B cell (primary cell): Measurements from ENCODE around the gene YTHDC2.

ENCODE experiments used
- CTCF ChIP-seq: fragments of 200-600 bp; IDR thresholded peaks from one replicate; pipeline ENCODE4 v1.8.0; 2022; ENCODE audit warnings: antibody characterized with exemption, mild to moderate bottlenecking
- EZH2 ChIP-seq: IDR thresholded peaks from 2 replicates; pipeline ENCODE4 v1.6.1; 2012; ENCODE audit warnings: borderline replicate concordance, low read depth, mild to moderate bottlenecking, moderate library complexity, low read length; ENCODE audit not compliant: insufficient read depth, poor library complexity, severe bottlenecking

GRCh38 chr5:113526421-113526820 lies 12.9 kb downstream of the YTHDC2 start:
- TF ChIP-seq CTCF: no peak
- TF ChIP-seq EZH2: no peak
